Large intestine (tissue), 3 donors: ENCODE measurements around the gene MVB12A. TPM values are rescaled to one million over a fixed set of nuclear protein-coding genes. Genes with fewer than 3 reads are reported as not detected.

ENCODE experiments used
- DNase-seq, 2 donors: peaks; one replicate each; pipeline versions ENCODE4 v3.0.0 to v3.0.0-alpha.2; 2013
- H3K27ac ChIP-seq: one replicate; pipeline ENCODE4 v1.5.1; 2013; ENCODE audit warnings: low read length
- H3K27me3 ChIP-seq: 2 replicates; pipeline ENCODE4 v1.6.1; 2013; ENCODE audit warnings: low read length; ENCODE audit not compliant: control insufficient read depth, insufficient read depth
- H3K36me3 ChIP-seq: 2 replicates; pipeline ENCODE4 v1.6.1; 2013; ENCODE audit warnings: low read length; ENCODE audit not compliant: control insufficient read depth, insufficient read depth
- H3K4me1 ChIP-seq: one replicate; pipeline ENCODE4 v1.6.1; 2013; ENCODE audit warnings: low read length; ENCODE audit not compliant: control insufficient read depth, insufficient read depth
- H3K4me3 ChIP-seq: one replicate; pipeline ENCODE4 v1.5.1; 2013; ENCODE audit warnings: low read length
- H3K9me3 ChIP-seq: one replicate; pipeline ENCODE4 v1.6.1; 2013; ENCODE audit warnings: mild to moderate bottlenecking, low read depth, low read length, moderate library complexity; ENCODE audit not compliant: control insufficient read depth
- WGBS: methylation state at CpG from one replicate; pipeline ENCODE4 v1.1.5; 2013; ENCODE audit warnings: low lambda C conversion rate; ENCODE audit not compliant: insufficient coverage; 5-methylcytosine and 5-hydroxymethylcytosine counted together
- polyA plus RNA-seq: library from polyadenylated mRNA; unstranded; fragments of 120-200 nt; gene quantifications from one replicate; pipeline ENCODE4 v1.2.1, GENCODE V29; 2013

Gene MVB12A
- polyA plus RNA-seq, 1 donor, result 53.5 TPM

GRCh38 chr19:17390665-17391370 is 29.0 kb upstream of the MVB12A start:
- Histone ChIP-seq H3K4me1 (peaks cover 7% of the 10 kb centered on the region), H3K9me3 (no peaks in the 10 kb centered on the region), H3K4me3 (peak overlapping the region; percentile 41), H3K36me3 (no peaks in the 10 kb centered on the region), H3K27ac (no peak overlapping the region), H3K27me3 (peaks cover 45% of the 10 kb centered on the region)
- peak; percentile 86 to 90 for DNase-seq
- no CpG with 5 or more reads among the region's 50 CpGs for WGBS

- Histone ChIP-seq H3K36me3 (no peaks in the 10 kb centered on the region), H3K4me1 (peaks cover 7% of the 10 kb centered on the region), H3K27ac (no peak overlapping the region), H3K4me3 (no peak overlapping the region), H3K9me3 (no peaks in the 10 kb centered on the region), H3K27me3 (peaks cover 45% of the 10 kb centered on the region)
- 5% methylated on average over 3 of the region's 26 CpGs for WGBS
- DNase-seq, result no peak
Observed at GRCh38 chr19:17391371-17392151, 28.3 kb upstream of the MVB12A start.

- Histone ChIP-seq H3K27me3 (peaks cover 45% of the 10 kb centered on the region), H3K9me3 (no peaks in the 10 kb centered on the region), H3K36me3 (no peaks in the 10 kb centered on the region), H3K27ac (no peak overlapping the region), H3K4me1 (peaks cover 7% of the 10 kb centered on the region), H3K4me3 (no peak overlapping the region)
- WGBS, result no CpG with 5 or more reads among the region's 2 CpGs
- no peak for DNase-seq
Observed at GRCh38 chr19:17393002-17393401, 26.8 kb upstream of the MVB12A start.

- Histone ChIP-seq H3K27ac (no peak within 1 kb of the TSS), H3K9me3 (no peaks in the 10 kb centered on the region), H3K36me3 (no peaks in the 10 kb centered on the region), H3K4me1 (peaks cover 7% of the 10 kb centered on the region), H3K27me3 (peaks cover 43% of the 10 kb centered on the region), H3K4me3 (no peak within 1 kb of the TSS)
- DNase-seq, result no peak
- WGBS, result no CpG with 5 or more reads among the region's 41 CpGs
Observed at GRCh38 chr19:17393914-17394313, 25.9 kb upstream of the MVB12A start, which contains the start of gene CCDC194. TSS of gene CCDC194 (minus strand) at chr19:17394196. CDS start at chr19:17394158, 38 bp downstream.

- no peaks in the 10 kb centered on the region for H3K36me3 ChIP-seq
- no peak for DNase-seq
- H3K27ac ChIP-seq, result no peak overlapping the region
- no peaks in the 10 kb centered on the region for H3K9me3 ChIP-seq
- H3K4me3 ChIP-seq, result no peak overlapping the region
- H3K4me1 ChIP-seq, result peaks cover 7% of the 10 kb centered on the region
- 0% methylated on average over 1 of the region's 19 CpGs for WGBS
- H3K27me3 ChIP-seq, result peaks cover 42% of the 10 kb centered on the region
Observed at GRCh38 chr19:17394891-17395415, 24.9 kb upstream of the MVB12A start.

GRCh38 chr19:17398902-17399527 is 20.8 kb upstream of the MVB12A start:
- Histone ChIP-seq H3K4me1 (no peaks in the 10 kb centered on the region), H3K9me3 (no peaks in the 10 kb centered on the region), H3K27me3 (peaks cover 13% of the 10 kb centered on the region), H3K27ac (no peak overlapping the region), H3K36me3 (peaks cover 2% of the 10 kb centered on the region), H3K4me3 (no peak overlapping the region)
- no CpG with 5 or more reads among the region's 8 CpGs for WGBS
- no peak for DNase-seq

GRCh38 chr19:17401628-17402027 is 18.2 kb upstream of the MVB12A start:
- DNase-seq, result no peak
- Histone ChIP-seq H3K9me3 (no peaks in the 10 kb centered on the region), H3K36me3 (peaks cover 2% of the 10 kb centered on the region), H3K4me1 (no peaks in the 10 kb centered on the region), H3K27ac (no peak overlapping the region), H3K27me3 (no peaks in the 10 kb centered on the region), H3K4me3 (no peak overlapping the region)
- no CpG with 5 or more reads among the region's 6 CpGs for WGBS

GRCh38 chr19:17402982-17403855 is 16.6 kb upstream of the MVB12A start:
- H3K4me1 ChIP-seq, result no peaks in the 10 kb centered on the region
- DNase-seq, result no peak
- no peak overlapping the region for H3K4me3 ChIP-seq

GRCh38 chr19:17404015-17404414 is 15.8 kb upstream of the MVB12A start:
- no peak for DNase-seq
- peak overlapping the region; percentile 26 for H3K4me3 ChIP-seq
- no peaks in the 10 kb centered on the region for H3K4me1 ChIP-seq
- no CpG with 5 or more reads among the region's 6 CpGs for WGBS
- no peaks in the 10 kb centered on the region for H3K27me3 ChIP-seq
- peaks cover 2% of the 10 kb centered on the region for H3K36me3 ChIP-seq
- no peaks in the 10 kb centered on the region for H3K9me3 ChIP-seq
- no peak overlapping the region for H3K27ac ChIP-seq

More at GRCh38 chr19:17402982-17403855, 16.6 kb upstream of the MVB12A start:
- Histone ChIP-seq H3K27ac (no peak overlapping the region), H3K36me3 (peaks cover 2% of the 10 kb centered on the region), H3K9me3 (no peaks in the 10 kb centered on the region), H3K27me3 (no peaks in the 10 kb centered on the region)
- WGBS, result no CpG with 5 or more reads among the region's 36 CpGs
